Karpas-422 (cell line): ENCODE results near the gene SSBP3. TPM values are rescaled to one million over a fixed set of nuclear protein-coding genes. Genes with fewer than 3 reads are reported as not detected.

Experiments
- DNase-seq: peaks from one replicate; pipeline ENCODE4 v3.0.0-alpha.2; 2015
- H2AFZ ChIP-seq: fragments of 200-600 bp; sonication (generic); 2 replicates; pipeline ENCODE4 v1.6.1; 2014; ENCODE audit warnings: antibody characterized with exemption, low read length, mixed read lengths
- H3K27ac ChIP-seq: fragments of 200-600 bp; sonication (generic); 2 replicates; pipeline ENCODE4 v1.5.1; 2014; ENCODE audit warnings: mild to moderate bottlenecking, low read length, moderate library complexity
- H3K27me3 ChIP-seq: fragments of 200-600 bp; sonication (generic); 2 replicates; pipeline ENCODE4 v1.6.1; 2014; ENCODE audit warnings: low read length, mixed read lengths
- H3K36me3 ChIP-seq: fragments of 200-600 bp; sonication (generic); 2 replicates; pipeline ENCODE4 v1.6.1; 2014; ENCODE audit warnings: low read length, mixed read lengths; ENCODE audit not compliant: insufficient read depth
- H3K4me1 ChIP-seq: fragments of 200-600 bp; sonication (generic); 2 replicates; pipeline ENCODE4 v1.6.1; 2014; ENCODE audit warnings: mild to moderate bottlenecking, low read length, mixed read lengths
- H3K4me2 ChIP-seq: fragments of 200-600 bp; sonication (generic); 2 replicates; pipeline ENCODE4 v1.6.1; 2014; ENCODE audit warnings: low read length, low read depth, mild to moderate bottlenecking; ENCODE audit not compliant: poor library complexity, severe bottlenecking
- H3K4me3 ChIP-seq: fragments of 200-600 bp; sonication (generic); 2 replicates; pipeline ENCODE4 v1.5.1; 2014; ENCODE audit warnings: mild to moderate bottlenecking, antibody characterized with exemption, low read length, mixed read lengths
- H3K79me2 ChIP-seq: fragments of 200-600 bp; sonication (generic); 2 replicates; pipeline ENCODE4 v1.6.1; 2014; ENCODE audit warnings: mild to moderate bottlenecking, low read length, mixed read lengths
- H3K9ac ChIP-seq: fragments of 200-600 bp; sonication (generic); 2 replicates; pipeline ENCODE4 v1.6.0; 2014; ENCODE audit warnings: low read length
- H3K9me2 ChIP-seq: fragments of 200-600 bp; sonication (generic), shearing (Covaris generic); replicated peaks from 2 replicates; pipeline ENCODE4 v1.6.0; 2014; ENCODE audit warnings: mild to moderate bottlenecking, low read length, moderate library complexity; ENCODE audit not compliant: insufficient read depth
- H3K9me3 ChIP-seq: fragments of 300-700, 200-600 bp; sonication (generic); 2 replicates; pipeline ENCODE4 v1.6.1; 2014; ENCODE audit warnings: low read length, mixed read lengths
- H4K20me1 ChIP-seq: fragments of 200-600 bp; sonication (generic); 2 replicates; pipeline ENCODE4 v1.6.1; 2014; ENCODE audit warnings: mild to moderate bottlenecking, antibody characterized with exemption, low read length, low read depth; ENCODE audit not compliant: insufficient read depth
- total RNA-seq: library from RNA; depleted of rRNA; stranded (reverse); fragments of >200 nt; shearing (Covaris generic); gene quantifications from 2 replicates; pipeline ENCODE4 v1.2.3, GENCODE V29; 2014; ENCODE audit warnings: low replicate concordance

The SSBP3 gene
- total RNA-seq, 1 experiment from 2014 or later, result 4.7 TPM

DNA sequence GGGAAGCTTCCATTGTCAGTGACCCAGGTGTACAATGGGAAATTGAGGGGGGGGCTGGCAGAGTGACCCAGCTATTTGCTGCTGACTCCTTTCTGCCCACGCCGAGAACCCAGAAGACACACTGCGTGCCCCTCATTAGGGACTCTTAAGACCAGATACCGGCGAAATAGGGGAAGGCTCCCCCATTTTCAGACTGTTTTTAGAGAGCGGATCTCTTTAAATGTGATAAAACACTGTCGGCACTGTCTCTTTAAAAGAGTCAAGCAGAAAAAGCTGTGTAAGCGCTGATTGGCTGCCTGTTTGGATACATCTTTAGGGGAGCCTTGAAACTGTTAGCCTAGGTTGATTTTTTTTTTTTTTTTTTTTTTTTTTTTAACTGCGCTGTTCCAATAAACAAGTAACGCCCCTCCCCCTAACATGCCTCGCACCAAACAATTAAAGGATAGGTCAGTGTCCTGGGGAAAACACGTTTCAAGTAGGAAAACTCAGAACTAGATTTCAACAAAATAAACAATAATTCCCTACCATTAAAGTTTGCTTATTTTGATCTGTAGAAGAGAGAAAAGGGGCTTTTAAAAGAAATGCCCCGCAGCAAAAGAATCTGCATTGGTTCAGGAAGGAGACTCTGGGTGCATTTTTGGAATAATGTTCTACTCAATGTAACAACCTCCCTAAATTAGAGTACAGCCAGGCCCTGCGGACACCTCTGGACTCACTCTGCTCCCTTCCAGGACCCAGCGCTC, 1.4 kb upstream of the SSBP3 start:
- Histone ChIP-seq H2AFZ (peak overlapping the region; percentile 68; the same call in 1 of the 2 replicates), H3K36me3 (no peaks in the 10 kb centered on the region), H3K9ac (peak overlapping the region; percentile 76), H3K4me1 (peaks cover 14% of the 10 kb centered on the region), H3K4me2 (peak overlapping the region; percentile 82), H3K27me3 (no peaks in the 10 kb centered on the region), H4K20me1 (no peaks in the 10 kb centered on the region), H3K4me3 (peak overlapping the region; percentile 87), H3K79me2 (no peaks in the 10 kb centered on the region), H3K27ac (peak overlapping the region; percentile 20; the same call in 1 of the 2 replicates), H3K9me3 (no peaks in the 10 kb centered on the region), H3K9me2 (no peaks in the 10 kb centered on the region)
- DNase-seq, result peak; percentile 93

- Histone ChIP-seq H4K20me1 (no peaks in the 10 kb centered on the region), H3K9me2 (no peaks in the 10 kb centered on the region), H3K27me3 (no peaks in the 10 kb centered on the region), H3K9me3 (no peaks in the 10 kb centered on the region), H3K4me2 (peak overlapping the region; percentile 82), H3K79me2 (no peaks in the 10 kb centered on the region), H3K4me3 (peak overlapping the region; percentile 87), H3K36me3 (no peaks in the 10 kb centered on the region), H3K4me1 (peaks cover 14% of the 10 kb centered on the region), H3K27ac (peak overlapping the region; percentile 20; the same call in 1 of the 2 replicates), H3K9ac (peak overlapping the region; percentile 76), H2AFZ (peak overlapping the region; percentile 68; the same call in 1 of the 2 replicates)
- DNase-seq, result peak; percentile 44
These were observed 885 bp upstream of the SSBP3 start for GRCh38 chr1:54407154-54407403.

DNA sequence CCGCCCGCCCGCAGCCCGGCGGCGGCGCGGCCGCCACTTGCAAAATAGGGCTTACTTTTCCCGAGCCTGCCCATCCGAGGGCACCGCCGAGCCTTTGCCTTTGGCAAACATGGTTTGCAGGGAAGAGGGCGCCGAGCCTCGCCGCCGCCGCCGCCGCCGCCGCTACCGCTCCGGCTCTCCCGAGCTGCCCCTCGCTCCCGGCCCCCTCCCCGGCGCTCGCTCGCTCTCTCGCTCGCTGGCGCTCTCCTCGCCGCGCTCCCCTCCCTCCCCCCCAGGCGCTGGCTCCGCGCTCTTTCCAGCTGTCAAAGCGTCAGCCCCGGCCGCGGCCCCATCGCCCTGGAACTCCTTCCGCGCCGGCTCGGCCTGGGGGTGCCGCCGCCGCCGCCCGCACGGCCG, 298 bp downstream of the SSBP3 start:
- Histone ChIP-seq H3K27ac (no peak overlapping the region), H4K20me1 (no peaks in the 10 kb centered on the region), H3K36me3 (no peaks in the 10 kb centered on the region), H3K4me2 (peak overlapping the region; percentile 42), H3K79me2 (no peaks in the 10 kb centered on the region), H3K4me3 (peak overlapping the region; percentile 61; the same call in 1 of the 2 replicates), H3K27me3 (no peaks in the 10 kb centered on the region), H3K9ac (0 out of 2 replicates have a peak overlapping the region, but pooled peaks have one; percentile 45), H3K4me1 (peaks cover 14% of the 10 kb centered on the region), H3K9me3 (no peaks in the 10 kb centered on the region), H3K9me2 (no peaks in the 10 kb centered on the region), H2AFZ (no peak overlapping the region)
- DNase-seq, result no peak

- Histone ChIP-seq H3K27me3 (no peaks in the 10 kb centered on the region), H3K4me1 (peaks cover 14% of the 10 kb centered on the region), H3K9me3 (no peaks in the 10 kb centered on the region), H4K20me1 (no peaks in the 10 kb centered on the region), H3K4me3 (no peak overlapping the region), H3K4me2 (peak overlapping the region; percentile 32), H3K79me2 (no peaks in the 10 kb centered on the region), H2AFZ (no peak overlapping the region), H3K36me3 (no peaks in the 10 kb centered on the region), H3K27ac (no peak overlapping the region), H3K9ac (no peak overlapping the region), H3K9me2 (no peaks in the 10 kb centered on the region)
- DNase-seq, result no peak
These were observed 976 bp downstream of the SSBP3 start for GRCh38 chr1:54404939-54405897.

DNA sequence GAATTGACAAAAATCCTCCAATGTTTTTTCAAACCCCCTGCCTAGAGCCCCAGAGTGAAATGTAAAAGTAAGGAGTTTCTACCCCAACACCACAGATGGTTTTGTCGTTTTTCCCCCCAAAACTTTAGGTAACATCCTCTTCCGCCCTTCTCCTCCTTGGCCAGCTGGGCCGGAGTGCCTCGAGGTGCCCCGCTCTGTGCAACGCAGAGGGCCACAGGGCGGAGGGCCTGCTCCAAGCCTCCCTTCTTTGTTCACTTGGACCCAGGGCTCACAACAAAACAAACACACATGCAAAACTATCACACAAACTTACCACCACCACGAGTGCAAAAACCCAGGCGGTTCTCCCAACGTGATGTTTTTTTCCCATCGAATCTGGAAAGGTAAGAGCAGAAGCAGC, 1.9 kb downstream of the SSBP3 start:
- H3K27me3 ChIP-seq, result no peaks in the 10 kb centered on the region
- no peak overlapping the region for H3K9ac ChIP-seq
- no peak overlapping the region for H3K4me2 ChIP-seq
- H3K4me3 ChIP-seq, result no peak overlapping the region
- no peak overlapping the region for H2AFZ ChIP-seq
- H3K27ac ChIP-seq, result no peak overlapping the region
- H3K9me2 ChIP-seq, result no peaks in the 10 kb centered on the region; the same call in 1 of the 2 replicates
- DNase-seq, result no peak
- H3K9me3 ChIP-seq, result no peaks in the 10 kb centered on the region
- peaks cover 14% of the 10 kb centered on the region for H3K4me1 ChIP-seq
- no peaks in the 10 kb centered on the region for H3K36me3 ChIP-seq
- H3K79me2 ChIP-seq, result no peaks in the 10 kb centered on the region
- H4K20me1 ChIP-seq, result no peaks in the 10 kb centered on the region

DNA sequence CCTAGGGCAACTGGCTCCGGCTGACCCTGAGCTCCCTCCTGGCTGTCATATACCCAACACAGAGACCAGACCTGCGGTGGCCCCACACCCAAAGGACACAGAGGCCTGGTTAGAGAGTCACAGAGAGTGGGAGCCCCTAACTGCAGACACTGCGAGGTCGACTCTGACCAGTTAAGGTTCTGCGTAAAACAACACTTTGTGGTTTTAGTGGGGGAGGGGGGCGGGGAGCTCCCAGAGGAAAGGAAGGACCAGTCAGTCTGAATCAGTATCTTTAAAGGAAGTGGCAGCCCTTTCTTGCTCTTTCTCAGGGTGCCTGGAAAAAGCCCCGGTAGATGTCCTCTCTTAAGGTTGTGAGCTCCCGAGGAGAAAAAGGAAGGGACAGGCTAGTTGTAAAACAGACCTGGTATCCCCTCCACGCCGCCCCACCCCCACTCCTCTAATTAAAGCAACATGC, 2.4 kb downstream of the SSBP3 start:
- no peaks in the 10 kb centered on the region; the same call in 1 of the 2 replicates for H3K9me2 ChIP-seq
- H2AFZ ChIP-seq, result no peak overlapping the region
- no peak overlapping the region for H3K9ac ChIP-seq
- H3K9me3 ChIP-seq, result no peaks in the 10 kb centered on the region
- no peaks in the 10 kb centered on the region for H3K36me3 ChIP-seq
- no peak overlapping the region for H3K4me2 ChIP-seq
- no peaks in the 10 kb centered on the region for H4K20me1 ChIP-seq
- no peak overlapping the region for H3K4me3 ChIP-seq
- H3K27ac ChIP-seq, result no peak overlapping the region
- H3K27me3 ChIP-seq, result no peaks in the 10 kb centered on the region
- no peak for DNase-seq
- H3K79me2 ChIP-seq, result no peaks in the 10 kb centered on the region
- peaks cover 14% of the 10 kb centered on the region for H3K4me1 ChIP-seq

DNA sequence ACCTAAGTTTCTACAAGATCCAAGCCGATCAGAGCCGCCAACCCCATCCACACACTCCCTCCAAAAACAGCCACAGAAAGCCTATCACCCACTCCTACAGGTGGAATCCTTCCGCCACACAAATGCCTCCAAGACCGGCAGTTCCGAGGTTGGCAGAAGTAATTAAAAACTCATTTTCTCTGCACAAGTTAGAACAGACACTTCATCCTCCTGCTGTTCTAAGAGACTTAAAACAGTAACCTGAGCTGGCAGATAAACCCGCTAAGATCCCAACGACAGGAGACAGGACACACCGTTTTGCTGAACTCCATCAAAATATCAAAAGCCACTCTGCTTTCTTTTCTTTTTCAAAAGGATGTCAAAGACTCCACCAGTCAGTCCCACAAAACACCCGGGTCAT, 2.8 kb downstream of the SSBP3 start:
- Histone ChIP-seq H3K4me1 (peaks cover 14% of the 10 kb centered on the region), H3K36me3 (no peaks in the 10 kb centered on the region), H3K4me2 (no peak overlapping the region), H3K4me3 (no peak overlapping the region), H3K27me3 (no peaks in the 10 kb centered on the region), H3K9ac (no peak overlapping the region), H3K27ac (no peak overlapping the region), H3K9me3 (no peaks in the 10 kb centered on the region), H2AFZ (no peak overlapping the region), H3K79me2 (no peaks in the 10 kb centered on the region), H4K20me1 (no peaks in the 10 kb centered on the region), H3K9me2 (no peaks in the 10 kb centered on the region; the same call in 1 of the 2 replicates)
- no peak for DNase-seq

DNA sequence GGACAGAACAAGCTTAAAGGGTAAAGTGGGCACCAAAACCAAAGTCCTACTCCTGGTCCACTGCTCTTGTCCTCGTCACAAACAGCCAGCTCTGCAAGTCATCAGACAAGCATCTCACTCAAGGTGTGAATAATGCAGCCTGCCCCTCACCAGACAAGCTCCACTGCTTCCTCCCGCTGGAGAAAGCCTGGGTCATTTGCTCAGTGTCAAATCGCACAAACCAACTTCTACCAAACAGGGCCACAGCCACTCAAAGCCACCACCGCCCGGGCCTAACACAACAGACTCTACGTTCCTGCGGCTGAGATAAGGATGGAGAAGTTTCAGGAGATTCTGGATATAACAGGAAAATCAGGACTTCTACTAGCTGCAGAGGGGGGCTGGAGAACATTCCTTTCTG, 3.3 kb downstream of the SSBP3 start:
- H3K9ac ChIP-seq, result no peak overlapping the region
- H3K4me1 ChIP-seq, result peaks cover 12% of the 10 kb centered on the region
- H2AFZ ChIP-seq, result no peak overlapping the region
- no peaks in the 10 kb centered on the region for H3K9me3 ChIP-seq
- no peak overlapping the region for H3K27ac ChIP-seq
- H3K36me3 ChIP-seq, result no peaks in the 10 kb centered on the region
- no peaks in the 10 kb centered on the region for H4K20me1 ChIP-seq
- H3K4me2 ChIP-seq, result no peak overlapping the region
- H3K27me3 ChIP-seq, result no peaks in the 10 kb centered on the region
- no peak overlapping the region for H3K4me3 ChIP-seq
- no peaks in the 10 kb centered on the region for H3K79me2 ChIP-seq
- H3K9me2 ChIP-seq, result no peaks in the 10 kb centered on the region; the same call in 1 of the 2 replicates
- no peak for DNase-seq
